ENCODE measurements around the gene SEC14L2.

SEC14L2 gene

DNA sequence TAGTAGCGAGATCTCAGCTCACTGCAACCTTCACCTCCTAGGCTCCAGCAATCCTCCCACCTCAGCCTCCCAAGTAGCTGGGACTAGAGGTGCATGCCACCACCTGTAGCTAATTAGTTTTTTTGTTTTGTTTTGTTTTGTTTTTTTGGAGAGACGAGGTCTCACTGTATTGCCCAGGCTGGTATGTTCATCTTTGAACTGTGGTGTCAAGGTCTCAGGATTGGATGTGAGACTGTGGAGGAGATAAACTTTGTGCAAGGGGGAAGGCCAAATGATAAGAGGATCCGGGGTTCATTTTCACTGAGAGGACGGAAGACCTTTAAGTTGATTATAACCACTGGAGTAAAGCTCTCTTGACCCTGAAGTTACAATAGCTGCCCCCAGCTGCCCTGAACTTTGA lies 8.9 kb downstream of the SEC14L2 start:
- DNase-seq (ENCODE audit: low spot score): no peak

DNA sequence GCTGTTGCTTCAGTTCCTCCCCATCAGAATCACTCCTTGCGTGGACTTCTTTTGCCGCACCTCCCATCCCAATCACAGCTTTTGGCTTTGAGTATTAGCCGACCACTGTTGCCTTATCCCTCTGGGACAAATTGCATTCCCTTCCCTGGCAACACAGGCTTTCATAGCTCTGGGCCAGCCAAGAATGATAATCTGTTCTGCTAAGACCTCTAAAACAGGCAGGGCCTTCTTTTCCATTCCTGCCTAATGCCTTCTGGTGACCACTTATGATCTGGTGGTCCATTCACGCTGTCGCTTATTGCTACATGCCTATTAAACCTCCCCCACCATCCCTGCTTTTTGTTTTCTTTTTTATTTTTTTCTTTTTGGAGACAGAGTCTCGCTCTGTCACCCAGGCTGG lies 9.6 kb downstream of the SEC14L2 start:
- DNase-seq (ENCODE audit: low spot score): no peak

DNA sequence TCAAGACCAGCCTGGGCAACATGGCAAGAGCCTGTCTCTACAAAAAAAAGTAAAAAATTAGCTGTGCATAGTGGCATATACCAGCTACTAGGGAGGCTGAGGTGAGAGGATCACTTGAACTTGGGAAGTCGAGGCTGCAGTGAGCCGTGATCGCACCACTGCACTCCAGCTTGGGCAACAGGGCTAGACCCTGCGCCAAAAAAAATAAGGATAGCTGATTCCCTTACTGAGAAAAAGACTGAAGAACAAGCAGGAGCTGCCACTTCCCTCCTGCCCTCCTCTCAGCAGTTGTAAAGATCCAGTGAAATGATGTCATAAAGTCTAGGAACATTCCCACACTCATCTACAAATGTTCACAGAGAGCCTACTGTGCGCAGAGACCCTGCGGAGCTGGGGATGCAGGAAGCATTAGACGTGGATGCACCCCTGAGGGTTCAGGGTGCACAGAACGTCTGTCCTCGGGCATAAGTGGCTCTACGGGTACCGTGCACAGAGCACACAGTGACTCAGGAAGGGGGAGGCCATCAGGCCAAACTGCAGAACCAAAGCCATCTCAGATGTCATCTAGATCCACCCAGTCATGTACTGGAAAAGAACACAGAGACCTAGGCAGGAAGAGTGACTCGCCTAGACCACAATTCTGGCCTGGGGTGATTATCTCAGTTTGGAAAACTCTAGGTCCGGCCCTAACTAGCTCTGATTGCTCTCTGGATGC lies 11.7 kb downstream of the SEC14L2 start:
- DNase-seq (ENCODE audit: low spot score): peak; percentile 64

DNA sequence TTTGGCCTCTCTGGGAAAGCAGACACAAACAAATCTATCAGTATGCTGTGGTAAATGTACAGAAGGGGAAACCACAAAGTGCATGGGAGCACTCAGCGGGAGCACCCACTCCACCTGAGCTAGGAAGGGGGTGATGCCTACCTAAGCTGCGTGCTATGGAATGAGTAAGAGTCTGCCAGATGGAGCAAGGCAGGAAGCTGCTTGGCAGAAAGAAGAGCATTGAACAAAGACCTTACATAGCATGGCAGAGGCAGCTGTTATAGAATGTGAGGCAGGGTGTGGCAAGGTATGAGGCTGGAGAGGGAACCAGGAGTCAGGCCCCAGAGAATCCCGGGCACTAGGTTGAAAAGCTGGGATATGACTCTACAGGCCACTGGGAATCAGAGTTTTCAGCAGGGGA lies 15.0 kb downstream of the SEC14L2 start:
- no peak for DNase-seq (ENCODE audit: low spot score)

DNA sequence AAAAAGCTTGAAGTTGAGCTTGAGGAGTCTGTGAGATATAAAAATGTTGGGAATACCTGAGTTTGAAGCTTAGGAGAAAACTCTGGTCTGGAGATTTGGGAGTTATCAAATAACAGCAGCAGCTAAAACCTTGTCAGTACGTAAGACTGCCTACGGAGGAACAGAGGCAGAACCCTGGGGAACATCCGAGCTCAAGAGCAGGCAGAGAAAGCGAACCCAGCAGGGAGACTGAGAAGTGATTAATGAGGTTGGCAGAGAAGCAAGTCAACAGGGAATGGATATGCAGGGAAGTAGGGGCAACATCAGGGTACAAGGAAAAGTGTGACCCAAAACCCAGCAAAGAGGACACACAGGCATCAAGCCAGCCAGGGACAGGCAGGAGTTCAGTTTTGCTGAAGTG lies 16.2 kb downstream of the SEC14L2 start:
- no peak for DNase-seq (ENCODE audit: low spot score)

DNA sequence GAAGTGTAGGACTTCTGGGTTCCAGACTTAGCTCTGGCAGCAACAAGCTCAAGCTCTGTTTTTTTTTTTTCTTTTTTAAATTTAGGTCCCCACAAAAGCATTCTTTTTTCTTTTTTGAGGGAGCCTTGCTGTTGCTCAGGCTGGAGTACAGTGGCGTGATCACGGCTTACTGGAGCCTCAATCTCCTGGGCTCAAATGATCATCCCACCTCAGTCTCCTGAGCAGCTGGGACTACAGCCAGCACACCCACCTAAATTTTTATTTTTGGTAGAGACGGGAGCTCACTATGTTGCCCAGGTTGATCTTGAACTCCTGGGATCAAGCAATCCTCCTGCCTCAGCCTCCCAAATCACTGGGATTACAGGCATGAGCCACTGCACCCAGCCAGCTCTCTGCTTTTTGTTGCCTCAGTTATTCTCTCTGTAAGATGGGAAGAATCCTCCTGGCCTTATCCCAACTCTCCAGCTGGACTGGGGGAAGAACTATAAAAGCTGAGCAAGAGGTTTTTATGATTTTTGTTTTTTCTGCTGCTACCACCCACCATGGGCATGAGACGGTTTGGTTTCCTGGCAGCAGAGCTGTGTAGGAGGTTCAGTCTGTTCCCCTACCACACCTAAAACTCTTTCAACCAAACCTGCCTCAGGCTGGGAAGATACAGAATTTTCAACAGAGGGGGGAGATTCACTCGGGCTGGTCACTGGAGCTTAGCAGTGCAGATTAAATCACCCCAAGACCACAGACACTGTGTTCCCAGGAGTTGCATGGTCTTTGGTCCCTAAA lies 17.1 kb downstream of the SEC14L2 start:
- DNase-seq (ENCODE audit: low spot score): no peak

DNA sequence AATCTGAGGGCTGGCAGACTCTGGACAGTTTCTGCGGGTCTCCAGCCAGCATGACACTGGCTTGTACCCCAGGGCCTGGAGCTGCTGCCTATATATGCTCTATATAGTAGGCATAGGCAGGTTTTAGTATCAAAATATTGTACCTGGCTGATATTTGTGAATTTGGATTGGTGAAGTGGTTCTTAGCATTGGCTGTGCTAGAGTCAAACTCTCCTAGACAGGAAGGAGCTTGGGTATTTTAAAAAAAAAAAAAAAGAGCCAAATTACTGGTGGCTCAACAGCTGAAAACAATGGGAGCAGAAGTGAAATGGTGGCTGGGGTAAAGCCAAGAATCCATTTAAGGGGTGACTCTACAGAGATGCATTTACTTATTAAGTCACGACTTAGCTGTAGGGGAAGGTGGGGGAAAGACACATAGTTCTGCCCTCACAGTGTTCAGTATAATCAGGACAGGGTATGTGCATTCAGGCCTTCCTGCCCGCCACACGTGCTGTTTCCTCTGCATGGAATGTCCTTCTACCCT lies 17.8 kb downstream of the SEC14L2 start:
- DNase-seq (ENCODE audit: low spot score): no peak

DNA sequence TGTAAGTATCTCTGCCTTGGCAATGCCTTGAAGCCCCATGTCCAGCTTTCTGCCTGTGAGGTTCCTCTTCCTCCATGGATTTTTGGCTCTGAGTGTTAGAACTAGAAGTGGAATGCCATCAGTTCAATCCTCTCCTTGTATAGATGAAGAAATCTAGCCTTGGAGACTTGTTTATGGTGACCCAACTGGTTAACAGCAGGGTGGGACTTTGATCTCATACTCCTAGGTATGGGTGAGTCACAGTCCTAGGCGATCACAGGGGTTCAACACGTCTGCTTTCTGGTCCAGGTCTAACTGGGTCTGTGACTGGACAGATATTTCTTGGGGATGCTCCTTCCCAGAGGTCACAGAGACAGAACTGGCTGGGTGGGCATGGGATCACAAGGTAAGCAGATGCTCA lies 19.6 kb downstream of the SEC14L2 start:
- no peak for DNase-seq (ENCODE audit: low spot score)

DNA sequence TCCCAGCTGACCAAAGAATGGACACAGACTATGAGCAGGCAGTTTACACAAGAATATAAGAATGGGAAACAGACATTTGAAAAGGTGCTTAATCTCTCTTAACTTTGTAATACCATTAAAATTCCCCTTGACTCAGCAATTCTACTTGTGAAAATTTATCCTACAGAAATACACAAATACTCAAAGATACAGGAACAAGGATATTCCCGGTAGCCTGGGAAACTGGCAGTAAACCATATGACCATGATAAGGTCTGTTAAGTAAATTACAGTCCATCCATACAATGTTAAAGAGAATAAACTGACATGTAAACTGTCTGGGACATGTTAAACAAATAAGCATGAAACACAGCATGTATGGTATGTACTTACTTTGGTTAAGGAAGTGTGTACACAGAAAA lies 20.0 kb downstream of the SEC14L2 start:
- DNase-seq (ENCODE audit: low spot score): no peak

DNA sequence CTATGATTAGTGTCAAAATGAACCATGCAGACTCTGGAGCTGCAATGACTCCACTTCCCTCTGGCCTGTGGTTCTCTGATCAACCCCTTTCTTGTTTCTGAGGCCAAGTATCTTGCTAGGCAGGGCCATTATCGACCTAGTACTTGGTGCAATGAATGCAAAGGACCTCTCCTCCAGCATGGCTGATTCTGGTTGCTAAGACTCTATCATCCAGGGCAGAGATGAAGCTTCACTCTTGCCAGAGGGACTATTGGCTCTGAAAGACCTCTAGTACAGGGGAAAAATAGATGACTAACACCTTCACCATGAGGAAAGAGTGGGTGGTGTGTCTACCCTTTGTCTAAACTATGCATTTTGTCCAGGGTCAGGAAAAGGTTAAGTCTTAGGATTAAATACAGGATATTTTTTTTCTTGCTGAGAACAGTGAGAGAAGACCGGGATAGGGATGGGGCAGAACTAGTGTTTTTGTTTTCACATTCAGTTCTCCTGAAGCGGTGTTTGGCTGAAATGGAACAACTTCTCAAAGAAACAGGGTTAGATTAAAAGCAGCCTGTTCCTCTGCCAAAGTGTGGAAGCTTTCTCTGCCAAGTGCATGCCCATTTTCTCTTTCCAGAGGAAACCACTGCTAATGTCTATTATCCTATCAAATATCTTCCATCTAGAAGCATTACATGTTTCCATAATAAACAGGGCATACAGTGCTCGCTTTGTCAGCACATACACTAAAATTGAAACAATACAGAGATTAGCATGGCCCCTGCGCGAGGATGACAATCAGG lies 23.7 kb downstream of the SEC14L2 start:
- DNase-seq (ENCODE audit: low spot score): peak; percentile 45

DNA sequence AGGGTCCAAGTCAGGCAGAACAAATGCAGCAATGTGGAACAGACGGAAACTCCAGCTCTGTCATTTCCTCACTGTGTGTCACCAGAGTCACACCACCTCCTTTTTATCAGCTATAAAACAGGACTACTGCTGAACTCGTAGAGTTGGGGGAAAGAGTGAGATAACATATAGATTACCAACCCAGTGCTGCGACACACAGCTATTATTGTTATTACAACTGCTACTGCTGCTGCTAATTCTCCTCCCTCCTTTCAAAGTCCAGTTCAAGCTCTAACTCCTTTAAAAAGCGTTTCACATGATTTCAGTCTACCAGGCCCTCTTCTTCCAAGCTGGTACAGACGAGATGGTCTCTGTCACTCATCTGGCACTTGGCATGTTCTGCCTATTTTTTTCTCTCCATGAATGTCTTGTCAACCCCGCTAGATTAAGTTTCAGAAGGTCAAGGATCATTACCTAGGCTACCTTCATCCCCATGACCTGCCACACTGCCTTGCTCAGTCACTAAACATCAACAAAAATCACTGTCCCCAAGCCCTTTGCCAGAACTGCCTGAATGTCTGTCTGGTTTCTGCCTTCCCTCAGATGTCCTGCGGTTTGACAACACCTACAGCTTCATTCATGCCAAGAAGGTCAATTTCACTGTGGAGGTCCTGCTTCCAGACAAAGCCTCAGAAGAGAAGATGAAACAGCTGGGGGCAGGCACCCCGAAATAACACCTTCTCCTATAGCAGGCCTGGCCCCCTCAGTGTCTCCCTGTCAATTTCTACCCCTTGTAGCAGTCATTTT lies 25.1 kb downstream of the SEC14L2 start:
- DNase-seq (ENCODE audit: low spot score): no peak

DNA sequence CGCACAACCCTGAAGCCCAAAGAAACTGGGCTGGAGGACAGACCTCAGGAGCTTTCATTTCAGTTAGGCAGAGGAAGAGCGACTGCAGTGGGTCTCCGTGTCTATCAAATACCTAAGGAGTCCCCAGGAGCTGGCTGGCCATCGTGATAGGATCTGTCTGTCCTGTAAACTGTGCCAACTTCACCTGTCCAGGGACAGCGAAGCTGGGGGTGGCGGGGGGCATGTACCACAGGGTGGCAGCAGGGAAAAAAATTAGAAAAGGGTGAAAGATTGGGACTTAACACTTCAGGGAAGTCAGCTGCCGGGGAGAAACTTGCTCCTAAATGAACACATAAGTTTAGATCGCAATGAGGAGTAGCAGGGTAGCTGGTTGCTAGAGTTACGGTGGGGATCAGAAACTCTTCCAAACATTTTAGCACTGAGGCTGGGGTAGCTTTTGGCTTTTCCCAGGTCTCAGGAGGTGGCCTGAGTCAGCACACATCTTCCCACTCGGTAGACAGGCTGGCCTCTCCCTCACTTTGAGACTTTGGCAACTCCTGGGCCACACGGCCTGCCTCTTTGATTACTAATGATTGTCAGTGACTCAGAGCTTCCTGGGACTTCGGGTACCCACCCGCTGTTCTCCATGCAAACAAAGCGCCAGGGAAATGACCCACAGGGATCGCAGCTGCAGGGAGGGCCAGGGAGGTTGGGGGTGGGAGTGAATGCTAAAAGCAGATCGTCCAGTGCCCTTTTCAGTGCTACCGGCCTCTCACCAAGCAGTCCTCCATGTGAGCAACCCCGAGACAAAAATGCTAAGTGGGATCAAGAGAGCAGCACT lies 25.9 kb downstream of the SEC14L2 start:
- DNase-seq (ENCODE audit: low spot score): peak; percentile 88

DNA sequence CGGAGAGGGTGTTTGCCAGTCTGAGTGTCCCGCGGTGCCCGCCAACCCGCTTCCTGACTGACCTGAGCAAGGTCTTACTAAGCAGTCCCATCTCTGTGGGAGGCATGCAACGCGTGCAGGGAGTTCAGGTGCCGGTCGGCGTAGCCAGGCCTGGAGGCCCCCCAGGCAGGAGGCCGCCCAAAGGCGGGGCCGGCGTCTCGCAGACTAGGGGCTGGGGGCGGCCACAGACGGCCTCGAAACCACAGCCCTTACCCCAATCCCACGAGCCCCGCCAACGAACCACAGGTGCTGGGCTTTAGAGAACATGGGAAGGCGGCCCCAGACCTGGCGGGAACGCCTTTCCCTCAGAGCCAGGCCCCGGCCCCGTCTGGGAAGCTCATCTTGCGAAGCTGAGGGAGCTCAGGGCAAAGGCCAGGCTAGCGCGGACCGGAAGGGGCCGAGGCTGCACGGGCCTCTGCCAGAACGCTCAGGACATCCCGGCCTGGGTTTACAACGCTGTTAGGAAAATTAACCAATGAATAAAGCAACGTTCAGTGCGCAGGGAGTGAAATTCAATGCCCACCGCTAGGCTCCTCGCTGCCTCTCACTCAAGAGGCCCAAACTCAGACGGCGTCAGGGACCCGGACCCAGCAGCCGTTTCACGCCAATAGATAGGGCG lies 26.6 kb downstream of the SEC14L2 start:
- no peak for DNase-seq (ENCODE audit: low spot score)

DNA sequence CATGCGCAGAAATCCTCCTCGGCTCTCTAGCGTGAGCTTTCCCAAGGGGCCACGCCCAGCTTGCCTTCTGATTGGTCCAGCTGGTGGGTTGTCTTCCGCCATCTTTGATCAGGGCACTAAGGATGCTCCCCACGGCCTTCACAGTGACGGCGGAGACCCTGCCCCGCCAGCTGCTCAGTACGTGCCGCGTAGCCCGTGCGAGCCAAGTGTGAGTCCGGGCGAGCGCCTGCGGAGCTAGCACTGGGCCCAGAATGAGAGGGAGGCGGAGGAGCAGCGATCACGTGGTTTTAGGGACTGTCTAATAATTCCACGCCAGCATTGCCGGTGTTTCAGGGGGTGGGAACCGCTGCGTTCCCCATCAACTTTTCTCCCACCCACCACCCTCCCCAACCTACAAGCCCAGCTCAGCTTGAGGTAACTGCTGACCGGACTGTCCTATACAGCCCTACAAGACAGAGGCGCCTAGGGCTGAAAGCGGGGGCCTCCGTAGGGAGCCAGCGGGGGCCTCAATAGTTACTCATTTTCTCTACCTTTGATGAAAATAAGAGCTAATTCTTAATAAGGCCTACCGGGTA lies 27.2 kb downstream of the SEC14L2 start:
- peak; percentile 99 for DNase-seq (ENCODE audit: low spot score)

DNA sequence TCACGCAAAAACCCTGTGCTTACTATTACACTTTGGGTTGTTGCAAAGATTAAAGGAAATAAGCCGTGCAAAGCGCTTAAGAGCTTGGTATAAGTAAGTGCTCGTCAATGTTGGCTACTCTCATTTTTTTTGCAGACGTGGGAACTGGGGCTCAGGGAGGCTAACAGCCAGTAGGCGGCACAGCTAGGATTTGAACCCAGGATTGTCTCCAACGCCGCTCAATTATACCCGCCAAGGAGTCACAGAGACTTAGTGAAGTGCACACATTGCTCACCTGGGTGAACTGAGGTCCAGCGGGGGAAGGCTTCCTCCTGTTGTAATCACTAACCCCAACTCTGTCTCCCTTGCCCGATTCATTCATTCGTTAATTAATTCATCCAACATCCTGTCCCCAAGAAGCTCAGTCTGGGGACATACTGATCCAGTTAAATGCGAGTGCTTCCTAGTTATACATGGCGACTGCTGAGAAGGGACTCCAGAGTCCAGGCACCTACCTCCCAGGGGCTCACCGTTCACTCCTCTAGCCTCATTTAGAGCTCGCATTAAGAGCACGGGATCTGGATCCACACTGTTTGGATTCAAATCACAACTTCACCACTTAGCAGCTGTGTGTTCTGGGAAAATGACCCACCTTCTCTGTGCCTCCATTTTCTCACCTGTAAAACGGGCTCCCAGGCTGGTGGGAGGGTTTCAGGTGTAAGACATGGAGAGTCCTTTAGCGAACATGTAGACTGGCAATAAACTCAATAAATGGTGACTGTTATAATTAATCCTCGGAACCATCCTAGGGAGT lies 27.9 kb downstream of the SEC14L2 start:
- DNase-seq (ENCODE audit: low spot score): no peak

DNA sequence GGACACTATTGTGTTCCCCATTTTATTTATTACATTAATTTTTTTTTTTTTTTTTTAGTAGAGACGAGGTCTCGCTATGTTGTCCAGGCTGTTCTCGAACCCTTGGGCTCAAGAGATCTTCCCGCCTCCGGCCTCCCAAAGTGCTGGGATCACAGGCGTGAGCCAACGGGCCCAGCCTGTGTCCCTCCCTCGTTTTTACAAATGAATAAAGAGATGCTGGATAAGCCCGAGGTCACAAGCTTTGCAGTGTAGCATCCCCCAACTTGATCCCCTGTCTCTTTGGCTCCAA lies 28.5 kb downstream of the SEC14L2 start:
- DNase-seq (ENCODE audit: low spot score): no peak

DNA sequence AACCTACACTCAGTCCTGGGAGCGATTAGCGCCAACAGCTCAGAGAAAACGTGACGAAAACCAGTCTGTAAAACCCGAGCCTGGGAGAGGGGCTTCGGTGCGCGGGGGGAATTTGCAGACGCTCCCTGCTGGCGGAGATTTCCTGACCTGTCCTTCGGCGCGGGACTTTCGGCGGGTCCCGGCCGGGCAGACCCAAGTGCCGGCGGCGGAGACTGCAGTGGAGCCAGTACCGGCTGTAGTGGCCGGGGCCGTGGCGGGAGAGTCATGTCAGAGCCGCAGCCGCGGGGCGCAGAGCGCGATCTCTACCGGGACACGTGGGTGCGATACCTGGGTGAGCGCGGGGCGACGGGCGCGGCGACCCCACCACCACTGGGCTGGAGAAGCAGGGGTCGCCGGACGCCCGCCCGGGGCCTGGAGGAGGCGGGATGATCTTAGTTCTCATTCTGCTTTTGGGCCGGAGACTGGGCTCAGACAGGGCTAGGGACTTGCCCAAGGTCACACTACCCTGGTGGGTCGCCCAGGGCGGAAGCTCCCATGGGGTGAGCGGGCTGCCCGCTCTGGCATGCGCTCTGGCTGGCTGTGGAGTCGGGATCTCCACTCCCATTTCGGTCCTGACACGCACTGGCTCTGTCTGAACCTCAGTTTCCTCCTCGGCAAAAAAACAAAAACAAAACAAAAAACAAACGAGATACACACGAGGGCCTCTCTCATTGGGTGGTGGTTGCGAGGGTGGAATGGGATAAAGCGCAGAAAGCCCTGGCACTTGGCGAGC lies 29.0 kb downstream of the SEC14L2 start, which contains the start of gene MTFP1:
Gene MTFP1 (plus strand): TSS at position 153 of the 772 bp plus-strand sequence. CDS start 112 bp downstream, at position 265.
- DNase-seq (ENCODE audit: low spot score): peak; percentile 71

All from hepatic stellate cell (primary cell).